ENCODE measurements around the gene RAP2A.

GRCh38 chr13:97512732-97513131 is 78.8 kb downstream of the RAP2A start:
- TF ChIP-seq CTCF (IDR thresholded peaks at IDR 0.05; ENCODE audit: insufficient read depth, low read length, poor library complexity, severe bottlenecking) (no peak), EZH2phosphoT487 (conservative IDR thresholded peaks at IDR 0.05; ENCODE audit: low read length) (no peak)

All from SU-DHL-6 (cell line).